Measurements from ENCODE around the gene AIMP1. TPM values are rescaled to one million over a fixed set of nuclear protein-coding genes. Genes with fewer than 3 reads are reported as not detected.
"Not testable (repeated sequence)": the region's sequence is repeated elsewhere in the genome, so short reads cannot be mapped to it uniquely, and the experiment has no call there.

The AIMP1 gene
- total and polyA plus RNA-seq, 9 donors = 37.3 to 49.7 (median 45.1) TPM

GRCh38 chr4:106395582-106395981 lies 79.2 kb downstream of the AIMP1 start:
- DNase-seq = no peak
- Histone ChIP-seq H3K4me1 (ENCODE audit: control insufficient read depth, insufficient read depth, low read length) (no peaks in the 10 kb centered on the region), H3K27me3 (ENCODE audit: control insufficient read depth, insufficient read depth, low read length) (no peaks in the 10 kb centered on the region), H3K27ac (ENCODE audit: low read length) (no peak overlapping the region), H3K4me3 (ENCODE audit: low read length) (no peak overlapping the region), H3K36me3 (ENCODE audit: control insufficient read depth, insufficient read depth, low read length) (no peaks in the 10 kb centered on the region), H3K9me3 (replicated peaks; ENCODE audit: control insufficient read depth, low read depth, low read length) (peaks cover 7% of the 10 kb centered on the region)
- WGBS (ENCODE audit: insufficient coverage) = 86% methylated on average over 1 of the region's 2 CpGs

- WGBS (ENCODE audit: insufficient coverage) = no CpG with 5 or more reads among the region's 4 CpGs
- not testable (repeated sequence) for H3K27me3 ChIP-seq (ENCODE audit: control insufficient read depth, insufficient read depth, low read length); H3K9me3 ChIP-seq (replicated peaks; ENCODE audit: control insufficient read depth, low read depth, low read length); H3K4me3 ChIP-seq (ENCODE audit: low read length); H3K4me1 ChIP-seq (ENCODE audit: control insufficient read depth, insufficient read depth, low read length); H3K27ac ChIP-seq (ENCODE audit: low read length); H3K36me3 ChIP-seq (ENCODE audit: control insufficient read depth, insufficient read depth, low read length); DNase-seq
Observed at GRCh38 chr4:106398898-106399297, 82.5 kb downstream of the AIMP1 start.

Other genes starting within 250 kb of the AIMP1 start
- 38.7 TPM for gene TBCK, start 341 bp upstream of the AIMP1 start, total RNA-seq
- 10 to 100 TPM; 18.3 to 25.8 (median 22.1) TPM for gene TBCK, start 341 bp upstream of the AIMP1 start, polyA plus RNA-seq (ENCODE audit: insufficient read depth in 1 of 8, insufficient read length in 8 of 8, low replicate concordance in 1 of 8)
- not detected for gene GIMD1, start 52.2 kb downstream of the AIMP1 start, total RNA-seq
- under 1 TPM in 1 of 8 donors, not detected in 7; 0.17 TPM for gene GIMD1, start 52.2 kb downstream of the AIMP1 start, polyA plus RNA-seq (ENCODE audit: insufficient read depth in 1 of 8, insufficient read length in 8 of 8, low replicate concordance in 1 of 8)

All from muscle of leg (tissue), 11 donors.